ENCODE results near the gene ST6GALNAC6.
A peak's percentile ranks its signal among the peaks of the same experiment; 100 is the strongest.

ST6GALNAC6 gene

DNA sequence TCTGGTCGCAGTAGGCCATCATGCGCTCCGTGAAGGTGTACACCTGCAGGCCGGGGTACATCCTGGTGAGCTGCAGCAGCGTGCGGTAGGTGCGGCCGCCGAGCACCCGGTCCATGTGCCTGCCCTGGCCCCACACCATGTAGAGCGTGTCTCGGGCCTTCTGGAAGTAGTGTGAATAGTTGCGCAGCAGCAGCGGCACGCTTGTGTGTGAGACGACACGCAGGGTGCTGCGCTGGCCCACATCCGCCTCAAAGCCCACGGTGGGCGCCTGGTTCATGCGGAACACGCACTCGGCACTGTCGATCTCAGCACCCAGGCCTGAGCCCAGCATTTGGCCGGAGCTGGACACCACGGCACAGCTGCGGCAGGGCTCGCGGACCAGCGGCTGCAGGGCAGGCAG is 12.9 kb upstream of the ST6GALNAC6 start:
- peaks cover 3% of the 10 kb centered on the region for H3K79me1 ChIP-seq (ENCODE audit: low read length)
- H2BK5ac ChIP-seq (ENCODE audit: low read depth, low read length, poor library complexity), result no peak overlapping the region
- no peak overlapping the region for H4K8ac ChIP-seq (ENCODE audit: low read depth, low read length)
- no peak overlapping the region for H2AFZ ChIP-seq (ENCODE audit: insufficient read depth, low read length, poor library complexity)
- H3K4me1 ChIP-seq (ENCODE audit: control insufficient read depth in 1 of 2, insufficient read depth in 2 of 2, low read length in 2 of 2), result peaks cover 2 to 4% of the 10 kb centered on the region in 2 experiments
- H2BK12ac ChIP-seq (ENCODE audit: low read length), result no peak overlapping the region
- H3K4me2 ChIP-seq (ENCODE audit: low read length), result no peak overlapping the region
- no peaks in the 10 kb centered on the region for H3K9me3 ChIP-seq (ENCODE audit: insufficient read depth, low read depth, low read length)
- no peaks in the 10 kb centered on the region for H3K79me2 ChIP-seq (ENCODE audit: control insufficient read depth, insufficient read depth, low read length, poor library complexity)
- H2BK120ac ChIP-seq (ENCODE audit: insufficient read depth, low read length, poor library complexity), result no peak overlapping the region
- H3K18ac ChIP-seq (ENCODE audit: low read length), result no peak overlapping the region
- H4K12ac ChIP-seq (ENCODE audit: low read depth, low read length), result no peak overlapping the region
- H3K27ac ChIP-seq (ENCODE audit: low read depth, low read length), result no peak overlapping the region
- H3K23ac ChIP-seq (ENCODE audit: low read length), result no peak overlapping the region
- no peak overlapping the region for H4K91ac ChIP-seq (ENCODE audit: low read depth, low read length)
- DNase-seq, result no peak
- no peak overlapping the region for H2AK5ac ChIP-seq (ENCODE audit: low read length)
- no peaks in the 10 kb centered on the region for H3K27me3 ChIP-seq (ENCODE audit: insufficient read depth, low read length)
- H3K36me3 ChIP-seq (ENCODE audit: control insufficient read depth in 1 of 2, insufficient read depth in 2 of 2, low read length in 2 of 2), result no peaks in the 10 kb centered on the region
- no peak overlapping the region for H3K14ac ChIP-seq (ENCODE audit: low read length)
- H3K4ac ChIP-seq (ENCODE audit: low read depth, low read length), result no peak overlapping the region
- no peak overlapping the region for H3K9ac ChIP-seq (ENCODE audit: low read length)
- no CpG with 5 or more reads among the region's 31 CpGs for WGBS (ENCODE audit: extremely low coverage, insufficient coverage, insufficient read length)
- no peak overlapping the region for H3K4me3 ChIP-seq (ENCODE audit: low read depth, low read length)

DNA sequence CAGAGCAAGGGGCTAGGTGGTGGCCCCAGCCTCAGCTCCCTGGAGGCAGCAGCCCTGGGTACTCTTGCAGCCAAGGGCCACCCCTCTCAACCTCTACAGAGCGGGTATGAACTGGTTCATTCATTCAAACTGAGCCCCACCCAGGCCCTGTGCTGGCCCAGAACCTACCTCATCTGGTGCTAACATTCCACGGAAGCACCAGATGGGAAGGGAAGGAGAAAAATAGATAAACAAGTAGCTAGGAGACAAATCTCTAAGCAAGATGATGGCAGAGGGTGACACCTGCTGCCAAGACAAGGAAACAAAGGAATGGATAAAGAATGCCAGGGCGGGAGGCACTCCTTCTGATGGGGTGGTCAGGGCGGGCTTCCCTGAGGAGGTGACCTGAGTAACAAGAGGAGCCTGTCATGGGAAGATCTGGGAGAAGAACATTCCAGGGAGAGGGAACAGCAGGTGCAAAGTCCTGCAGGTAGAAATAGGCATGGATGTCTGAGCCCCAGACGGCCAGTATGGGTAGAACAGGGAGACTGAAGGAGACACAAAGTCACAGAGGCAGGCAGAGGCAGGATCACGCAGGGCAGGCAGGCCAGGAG is 11.3 kb upstream of the ST6GALNAC6 start:
- H3K27me3 ChIP-seq (ENCODE audit: insufficient read depth, low read length), result no peaks in the 10 kb centered on the region
- H4K91ac ChIP-seq (ENCODE audit: low read depth, low read length), result no peak overlapping the region
- no peaks in the 10 kb centered on the region for H3K36me3 ChIP-seq (ENCODE audit: control insufficient read depth in 1 of 2, insufficient read depth in 2 of 2, low read length in 2 of 2)
- H2AFZ ChIP-seq (ENCODE audit: insufficient read depth, low read length, poor library complexity), result no peak overlapping the region
- H3K79me1 ChIP-seq (ENCODE audit: low read length), result no peaks in the 10 kb centered on the region
- no peak overlapping the region for H2BK120ac ChIP-seq (ENCODE audit: insufficient read depth, low read length, poor library complexity)
- no peak overlapping the region for H3K14ac ChIP-seq (ENCODE audit: low read length)
- no peak overlapping the region for H3K9ac ChIP-seq (ENCODE audit: low read length)
- no peak overlapping the region for H3K27ac ChIP-seq (ENCODE audit: low read depth, low read length)
- H2AK5ac ChIP-seq (ENCODE audit: low read length), result no peak overlapping the region
- H4K12ac ChIP-seq (ENCODE audit: low read depth, low read length), result no peak overlapping the region
- H3K23ac ChIP-seq (ENCODE audit: low read length), result no peak overlapping the region
- no CpG with 5 or more reads among the region's 6 CpGs for WGBS (ENCODE audit: extremely low coverage, insufficient coverage, insufficient read length)
- no peaks in the 10 kb centered on the region for H3K4me1 ChIP-seq (ENCODE audit: control insufficient read depth in 1 of 2, insufficient read depth in 2 of 2, low read length in 2 of 2)
- H3K9me3 ChIP-seq (ENCODE audit: insufficient read depth, low read depth, low read length), result no peaks in the 10 kb centered on the region
- H3K4ac ChIP-seq (ENCODE audit: low read depth, low read length), result no peak overlapping the region
- no peak overlapping the region for H2BK5ac ChIP-seq (ENCODE audit: low read depth, low read length, poor library complexity)
- DNase-seq, result peak in 1 of 2 donors; percentile 16
- no peak overlapping the region for H3K18ac ChIP-seq (ENCODE audit: low read length)
- H3K4me3 ChIP-seq (ENCODE audit: low read depth, low read length), result no peak overlapping the region
- H2BK12ac ChIP-seq (ENCODE audit: low read length), result no peak overlapping the region
- no peak overlapping the region for H4K8ac ChIP-seq (ENCODE audit: low read depth, low read length)
- no peak overlapping the region for H3K4me2 ChIP-seq (ENCODE audit: low read length)
- H3K79me2 ChIP-seq (ENCODE audit: control insufficient read depth, insufficient read depth, low read length, poor library complexity), result no peaks in the 10 kb centered on the region

DNA sequence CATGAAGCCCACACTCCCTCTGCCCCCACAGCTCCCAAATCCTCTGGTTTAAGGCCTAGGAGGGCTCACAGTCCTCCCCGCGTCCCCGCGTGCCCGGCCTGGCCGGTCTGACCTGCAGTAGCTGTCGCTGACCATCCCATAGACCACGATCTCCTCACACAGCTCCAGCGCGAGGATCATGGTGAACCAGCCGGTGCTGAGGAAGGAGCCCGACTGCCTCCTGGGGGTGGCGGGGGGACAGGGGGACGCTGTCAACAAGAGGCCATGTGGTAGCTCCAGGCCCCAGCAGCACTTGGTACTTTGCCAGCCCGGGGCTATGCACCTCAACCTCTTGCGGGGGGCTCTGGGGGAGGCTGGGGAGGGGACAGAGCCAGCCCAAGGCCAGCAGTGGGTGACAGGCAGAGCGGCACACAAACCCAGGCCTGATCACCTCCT is 10.5 kb upstream of the ST6GALNAC6 start:
- no peak overlapping the region for H3K4me2 ChIP-seq (ENCODE audit: low read length)

GRCh38 chr9:127908660-127908926 is 9.2 kb upstream of the ST6GALNAC6 start:
- Histone ChIP-seq H3K4ac (ENCODE audit: low read depth, low read length) (no peak overlapping the region), H3K9ac (ENCODE audit: low read length) (no peak overlapping the region), H3K79me2 (ENCODE audit: control insufficient read depth, insufficient read depth, low read length, poor library complexity) (no peaks in the 10 kb centered on the region), H3K27ac (ENCODE audit: low read depth, low read length) (no peak overlapping the region), H3K9me3 (ENCODE audit: insufficient read depth, low read depth, low read length) (no peaks in the 10 kb centered on the region), H3K4me1 (ENCODE audit: control insufficient read depth in 1 of 2, insufficient read depth in 2 of 2, low read length in 2 of 2) (peaks cover 7 to 10% of the 10 kb centered on the region in 2 experiments), H2AK5ac (ENCODE audit: low read length) (no peak overlapping the region), H3K18ac (ENCODE audit: low read length) (no peak overlapping the region), H3K4me2 (ENCODE audit: low read length) (no peak overlapping the region), H3K14ac (ENCODE audit: low read length) (no peak overlapping the region), H3K4me3 (ENCODE audit: low read depth, low read length) (no peak overlapping the region), H2BK5ac (ENCODE audit: low read depth, low read length, poor library complexity) (no peak overlapping the region), H4K12ac (ENCODE audit: low read depth, low read length) (no peak overlapping the region), H3K79me1 (ENCODE audit: low read length) (peaks cover 2% of the 10 kb centered on the region), H2BK120ac (ENCODE audit: insufficient read depth, low read length, poor library complexity) (no peak overlapping the region), H3K23ac (ENCODE audit: low read length) (no peak overlapping the region), H2BK12ac (ENCODE audit: low read length) (no peak overlapping the region), H3K36me3 (ENCODE audit: control insufficient read depth in 1 of 2, insufficient read depth in 2 of 2, low read length in 2 of 2) (no peaks in the 10 kb centered on the region), H4K8ac (ENCODE audit: low read depth, low read length) (no peak overlapping the region), H2AFZ (ENCODE audit: insufficient read depth, low read length, poor library complexity) (no peak overlapping the region), H3K27me3 (ENCODE audit: insufficient read depth, low read length) (no peaks in the 10 kb centered on the region), H4K91ac (ENCODE audit: low read depth, low read length) (no peak overlapping the region)
- WGBS (ENCODE audit: extremely low coverage, insufficient coverage, insufficient read length), result no CpG with 5 or more reads among the region's 10 CpGs
- no peak for DNase-seq

More for the DNA sequence above, 10.5 kb upstream of the ST6GALNAC6 start:
- no peak overlapping the region for H4K12ac ChIP-seq (ENCODE audit: low read depth, low read length)
- H3K27ac ChIP-seq (ENCODE audit: low read depth, low read length), result no peak overlapping the region
- H2BK120ac ChIP-seq (ENCODE audit: insufficient read depth, low read length, poor library complexity), result no peak overlapping the region
- H3K27me3 ChIP-seq (ENCODE audit: insufficient read depth, low read length), result no peaks in the 10 kb centered on the region
- H2AK5ac ChIP-seq (ENCODE audit: low read length), result no peak overlapping the region
- H3K79me2 ChIP-seq (ENCODE audit: control insufficient read depth, insufficient read depth, low read length, poor library complexity), result no peaks in the 10 kb centered on the region
- H4K8ac ChIP-seq (ENCODE audit: low read depth, low read length), result no peak overlapping the region
- no peak overlapping the region for H4K91ac ChIP-seq (ENCODE audit: low read depth, low read length)
- H3K79me1 ChIP-seq (ENCODE audit: low read length), result no peaks in the 10 kb centered on the region
- no peak overlapping the region for H3K23ac ChIP-seq (ENCODE audit: low read length)
- WGBS (ENCODE audit: extremely low coverage, insufficient coverage, insufficient read length), result no CpG with 5 or more reads among the region's 17 CpGs
- no peak overlapping the region for H3K4ac ChIP-seq (ENCODE audit: low read depth, low read length)
- H2BK5ac ChIP-seq (ENCODE audit: low read depth, low read length, poor library complexity), result no peak overlapping the region
- H3K18ac ChIP-seq (ENCODE audit: low read length), result no peak overlapping the region
- no peak overlapping the region for H2BK12ac ChIP-seq (ENCODE audit: low read length)
- H2AFZ ChIP-seq (ENCODE audit: insufficient read depth, low read length, poor library complexity), result no peak overlapping the region
- no peaks in the 10 kb centered on the region for H3K36me3 ChIP-seq (ENCODE audit: control insufficient read depth in 1 of 2, insufficient read depth in 2 of 2, low read length in 2 of 2)
- no peaks in the 10 kb centered on the region for H3K9me3 ChIP-seq (ENCODE audit: insufficient read depth, low read depth, low read length)
- no peak overlapping the region for H3K14ac ChIP-seq (ENCODE audit: low read length)
- no peak overlapping the region for H3K4me3 ChIP-seq (ENCODE audit: low read depth, low read length)
- DNase-seq, result no peak
- peaks cover under 1 to 2% of the 10 kb centered on the region in 2 experiments for H3K4me1 ChIP-seq (ENCODE audit: control insufficient read depth in 1 of 2, insufficient read depth in 2 of 2, low read length in 2 of 2)
- H3K9ac ChIP-seq (ENCODE audit: low read length), result no peak overlapping the region
